PC-3 (cell line): ENCODE measurements around the gene IFNLR1. TPM values are rescaled to one million over a fixed set of nuclear protein-coding genes. Genes with fewer than 3 reads are reported as not detected.

Source experiments
- ATAC-seq: fragments of 200-7000 bp; cut with Tn5 transposase; 2 replicates; pipeline ENCODE4 v1.9.1; 2020; ENCODE audit warnings: mild to moderate bottlenecking, moderate library complexity
- BruUV-seq: library from RNA; stranded (reverse); fragments of 400-500 nt; replicated peaks from 2 replicates; lab custom pipeline; 2021; lab: Mats Ljungman, UMichigan
- CTCF ChIA-PET: fragments of 300-600 bp; sonication (Branson Sonifier 250); formaldehyde crosslinking; loops from one replicate; lab custom pipeline; 2022; ENCODE audit warnings: antibody characterized with exemption; lab: Charles Lee
- POLR2A ChIA-PET: fragments of 300-600 bp; sonication (Branson Sonifier 250); formaldehyde crosslinking; loops from one replicate; lab custom pipeline; 2022; ENCODE audit warnings: antibody characterized with exemption; ENCODE audit not compliant: unreplicated experiment; lab: Charles Lee
- DNase-seq: peaks from one replicate; pipeline ENCODE4 v3.0.0-alpha.2; 2015
- H2AFZ ChIP-seq: fragments of 300-600 bp; sonication (generic); 2 replicates; pipeline ENCODE4 v1.6.0; 2016; ENCODE audit warnings: antibody characterized with exemption, low read length
- H3F3A ChIP-seq: fragments of 300-600 bp; sonication (generic); one replicate; pipeline ENCODE4 v1.6.0; 2017; ENCODE audit warnings: antibody characterized with exemption, low read length, control low read depth, mild to moderate bottlenecking; ENCODE audit not compliant: unreplicated experiment
- H3K27ac ChIP-seq: fragments of 300-600 bp; sonication (generic); 2 replicates; pipeline ENCODE4 v1.5.1; 2016; ENCODE audit warnings: mild to moderate bottlenecking, low read length
- H3K27me3 ChIP-seq: fragments of 300-600 bp; sonication (generic); 2 replicates; pipeline ENCODE4 v1.6.1; 2016; ENCODE audit warnings: low read length, mixed read lengths
- H3K36me3 ChIP-seq: fragments of 300-600 bp; sonication (generic); 2 replicates; pipeline ENCODE4 v1.6.1; 2016; ENCODE audit warnings: low read depth, mixed run types, low read length, mixed read lengths
- H3K4me1 ChIP-seq: fragments of 300-600 bp; sonication (generic); 2 replicates; pipeline ENCODE4 v1.5.1; 2016; ENCODE audit warnings: low read length; ENCODE audit not compliant: insufficient read depth
- H3K4me2 ChIP-seq: fragments of 300-600 bp; sonication (generic); 2 replicates; pipeline ENCODE4 v1.6.0; 2016; ENCODE audit warnings: low read length
- H3K4me3 ChIP-seq: fragments of 300-600 bp; sonication (generic); 2 replicates; pipeline ENCODE4 v1.5.1; 2016; ENCODE audit warnings: mild to moderate bottlenecking, low read length, mixed read lengths
- H3K79me2 ChIP-seq: fragments of 300-600 bp; sonication (generic); 2 replicates; pipeline ENCODE4 v1.6.1; 2017; ENCODE audit warnings: low read length, mixed read lengths
- H3K9ac ChIP-seq: fragments of 300-600 bp; sonication (generic); 2 replicates; pipeline ENCODE4 v1.6.0; 2016; ENCODE audit warnings: mild to moderate bottlenecking, low read length
- H3K9me2 ChIP-seq: fragments of 300-600 bp; sonication (generic); replicated peaks from 2 replicates; pipeline ENCODE4 v1.6.1; 2016; ENCODE audit warnings: mixed run types, low read length, mixed read lengths
- H3K9me3 ChIP-seq: fragments of 300-600 bp; sonication (generic); 2 replicates; pipeline ENCODE4 v1.6.1; 2016; ENCODE audit warnings: low read length, mixed read lengths
- H4K20me1 ChIP-seq: fragments of 300-600 bp; sonication (generic); 2 replicates; pipeline ENCODE4 v1.6.1; 2016; ENCODE audit warnings: low read length, mixed read lengths
- CTCF ChIP-seq: fragments of 300-600 bp; sonication (generic); conservative IDR thresholded peaks from 2 replicates; pipeline ENCODE4 v1.5.1; 2017; ENCODE audit warnings: antibody characterized with exemption, low read depth, mild to moderate bottlenecking, low read length
- EZH2 ChIP-seq: fragments of 300-600 bp; sonication (generic); IDR thresholded peaks from one replicate; pipeline ENCODE4 v1.6.1; 2017; ENCODE audit warnings: antibody characterized with exemption, mild to moderate bottlenecking, low read length; ENCODE audit not compliant: unreplicated experiment
- EZH2phosphoT487 ChIP-seq: fragments of 300-600 bp; sonication (generic); IDR thresholded peaks from 2 replicates; pipeline ENCODE4 v1.6.1; 2018; ENCODE audit warnings: mild to moderate bottlenecking, antibody characterized with exemption, low read length, borderline replicate concordance
- intact Hi-C: fragments of 100-400 bp; cut with micrococcal nuclease; formaldehyde crosslinking; loops from 2 replicates; pipeline ENCODE4 v1.9.0; 2023
- total RNA-seq: library from RNA; depleted of rRNA; stranded (reverse); fragments of >200 nt; gene quantifications from 2 replicates; pipeline ENCODE4 v1.2.3, GENCODE V29; 2014

Gene IFNLR1
- total RNA-seq, 1 experiment from 2014 or later, result 9.5 TPM

DNA sequence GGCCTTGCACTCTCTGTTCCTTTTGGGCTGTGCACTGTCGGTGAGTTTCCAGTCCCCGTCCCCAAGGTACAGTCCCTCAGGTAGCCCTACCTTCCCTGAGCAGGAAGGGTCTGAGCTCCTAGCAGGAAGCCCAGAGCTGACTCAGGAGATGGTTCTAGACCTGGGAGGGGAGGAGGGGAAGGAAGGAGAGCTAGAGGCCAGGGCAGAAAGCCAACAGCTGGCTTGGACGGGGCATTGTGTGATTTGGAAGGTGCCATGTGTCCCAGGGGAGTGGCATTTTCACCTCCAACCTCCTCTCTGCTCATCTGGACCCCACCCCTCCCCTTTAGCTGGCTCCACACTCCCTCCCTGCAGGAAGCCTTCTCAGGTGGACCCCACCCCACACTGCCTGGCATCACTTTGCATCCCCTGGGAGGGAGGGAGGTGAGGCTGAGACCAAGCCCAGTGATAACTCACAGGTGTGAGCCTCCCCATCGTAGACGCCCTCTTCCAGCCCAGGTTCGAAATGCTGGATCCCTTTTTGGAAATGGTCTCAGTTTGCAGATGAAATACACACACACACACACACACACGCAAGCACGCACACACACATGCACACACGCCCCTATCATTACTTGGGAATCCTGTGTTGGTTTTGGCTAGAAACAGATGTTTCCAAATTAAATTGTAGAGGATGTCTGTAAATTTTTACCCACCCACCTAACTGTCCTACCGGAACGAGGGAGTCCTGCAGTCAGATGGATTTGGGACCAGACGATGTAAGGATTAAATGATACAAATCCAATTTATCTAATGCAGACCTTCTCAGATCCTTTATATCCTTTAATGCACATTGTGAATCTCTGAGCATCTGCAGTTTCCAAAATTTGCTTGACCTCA lies 19.7 kb upstream of the IFNLR1 start:
- ChIA-PET POLR2A (interaction anchor here (0.5 kb wide), 1 partner anchor 692 kb away, joined by 3 read pairs; no protein-coding TSS in a partner anchor), CTCF (no interaction called here)
- Histone ChIP-seq H3K27me3 (no peaks in the 10 kb centered on the region), H3K9me2 (no peaks in the 10 kb centered on the region), H3K4me1 (peaks cover 34% of the 10 kb centered on the region), H3K9me3 (no peaks in the 10 kb centered on the region), H3K4me2 (peak overlapping the region; percentile 8; the same call in 1 of the 2 replicates), H4K20me1 (no peaks in the 10 kb centered on the region), H3K36me3 (no peaks in the 10 kb centered on the region), H3K9ac (no peak overlapping the region), H3F3A (no peaks in the 10 kb centered on the region), H3K4me3 (no peak overlapping the region), H3K79me2 (no peaks in the 10 kb centered on the region), H3K27ac (no peak overlapping the region), H2AFZ (no peak overlapping the region)
- no TSS peak for BruUV-seq
- ATAC-seq, result peak; percentile 27
- TF ChIP-seq EZH2 (no peak), CTCF (no peak), EZH2phosphoT487 (no peak)
- DNase-seq, result peak; percentile 82
- intact Hi-C loops, result no loop called here

GRCh38 chr1:24206083-24206464 lies 19.0 kb upstream of the IFNLR1 start:
- H3K4me1 ChIP-seq, result peaks cover 34% of the 10 kb centered on the region
- TF ChIP-seq EZH2, result no peak
- no peak for TF ChIP-seq CTCF
- TF ChIP-seq EZH2phosphoT487, result no peak
- H3K9me2 ChIP-seq, result no peaks in the 10 kb centered on the region
- no peak for ATAC-seq
- H3K27ac ChIP-seq, result no peak overlapping the region
- H2AFZ ChIP-seq, result no peak overlapping the region
- POLR2A ChIA-PET, result no interaction called here
- BruUV-seq, result no TSS peak
- no peaks in the 10 kb centered on the region for H3K79me2 ChIP-seq
- intact Hi-C loops, result no loop called here
- no peaks in the 10 kb centered on the region for H3K9me3 ChIP-seq
- no peaks in the 10 kb centered on the region for H4K20me1 ChIP-seq
- peak overlapping the region; percentile 8; the same call in 1 of the 2 replicates for H3K4me2 ChIP-seq
- no peaks in the 10 kb centered on the region for H3K36me3 ChIP-seq
- no peak overlapping the region for H3K4me3 ChIP-seq
- CTCF ChIA-PET, result no interaction called here
- H3K9ac ChIP-seq, result no peak overlapping the region
- H3F3A ChIP-seq, result no peaks in the 10 kb centered on the region
- no peaks in the 10 kb centered on the region for H3K27me3 ChIP-seq
- no peak for DNase-seq
